Measurements from ENCODE around the gene NFIL3.
"Not testable (repeated sequence)": the region's sequence is repeated elsewhere in the genome, so short reads cannot be mapped to it uniquely, and the experiment has no call there.

GRCh38 chr9:91378054-91378453, 45.6 kb downstream of the NFIL3 start:
- not testable (repeated sequence) for TF ChIP-seq CTCF, EZH2phosphoT487 (IDR thresholded peaks at IDR 0.05; ENCODE audit: low read length)

Data from MM.1S (cell line).